RWPE1 (cell line): Measurements from ENCODE around the gene CD63.

Source experiments
- CTCF ChIA-PET: fragments of 350-600 bp; sonication (Branson Sonifier 250); formaldehyde crosslinking; extraction: SDS; loops from one replicate; lab custom pipeline; 2021; lab: Yijun Ruan, JAX
- POLR2A ChIA-PET: fragments of 400-600 bp; formaldehyde crosslinking; extraction: SDS; loops from one replicate; lab custom pipeline; 2020; ENCODE audit warnings: antibody characterized with exemption; ENCODE audit not compliant: low non-redundant PET; lab: Yijun Ruan, JAX
- DNase-seq: peaks from one replicate; pipeline ENCODE4 v3.0.0; 2012; ENCODE audit warnings: low spot score
- H3K27ac ChIP-seq: fragments of 450-650 bp; 2 replicates; pipeline ENCODE4 v1.5.1; 2017
- CTCF ChIP-seq: fragments of 450-650 bp; conservative IDR thresholded peaks from 2 replicates; pipeline ENCODE4 v1.5.1; 2017; ENCODE audit warnings: low read depth, mild to moderate bottlenecking

CD63 gene

GRCh38 chr12:55728186-55728938 lies 447 bp downstream of the CD63 start:
- ChIA-PET CTCF (interaction anchor here (0.6 kb wide), 1 partner anchor 55 kb away, joined by 5 read pairs; no protein-coding TSS in a partner anchor), POLR2A (no interaction called here)
- H3K27ac ChIP-seq: peak overlapping the region; percentile 99
- TF ChIP-seq CTCF: no peak
- DNase-seq: peak; percentile 55

- TF ChIP-seq CTCF: no peak
- peak overlapping the region; percentile 99 for H3K27ac ChIP-seq
- ChIA-PET POLR2A (no interaction called here), CTCF (interaction anchor here (0.6 to 0.7 kb wide), 2 partner anchors 55 to 108 kb away, joined by 5 read pairs; no protein-coding TSS in a partner anchor)
- DNase-seq: no peak
These were observed 1.1 kb downstream of the CD63 start for GRCh38 chr12:55727643-55728185.

- POLR2A ChIA-PET: no interaction called here
- CTCF ChIA-PET: interaction anchor here (0.7 kb wide), 1 partner anchor 107 kb away, joined by 5 read pairs; no protein-coding TSS in a partner anchor
- TF ChIP-seq CTCF: no peak
- H3K27ac ChIP-seq: peak overlapping the region; percentile 99
- no peak for DNase-seq
These were observed 1.8 kb downstream of the CD63 start for GRCh38 chr12:55726971-55727370.

- H3K27ac ChIP-seq: peak overlapping the region; percentile 99
- TF ChIP-seq CTCF: no peak
- no peak for DNase-seq
- CTCF ChIA-PET: interaction anchor here (1.3 kb wide), 1 partner anchor 12 kb away, joined by 11 read pairs; no protein-coding TSS in a partner anchor
- POLR2A ChIA-PET: no interaction called here
These were observed 3.3 kb downstream of the CD63 start for GRCh38 chr12:55725556-55725955.

- TF ChIP-seq CTCF: 0 out of 2 replicates have a peak, but pooled peaks have one; percentile 4
- ChIA-PET CTCF (interaction anchor here (0.6 to 1.3 kb wide), 3 partner anchors 13 to 420 kb away, joined by 3 to 11 read pairs (median 3); no protein-coding TSS in a partner anchor), POLR2A (interaction anchor here (0.6 kb wide), 1 partner anchor 43 kb away, joined by 3 read pairs; no protein-coding TSS in a partner anchor)
- DNase-seq: no peak
- H3K27ac ChIP-seq: peak overlapping the region; percentile 99
These were observed 3.9 kb downstream of the CD63 start for GRCh38 chr12:55724940-55725309.

GRCh38 chr12:55724226-55724939 lies 4.4 kb downstream of the CD63 start:
- TF ChIP-seq CTCF: peak; percentile 73
- CTCF ChIA-PET: interaction anchor here (0.6 to 1.3 kb wide), 3 partner anchors 13 to 420 kb away, joined by 3 to 11 read pairs (median 3); no protein-coding TSS in a partner anchor
- H3K27ac ChIP-seq: peak overlapping the region; percentile 99
- POLR2A ChIA-PET: interaction anchor here (0.6 kb wide), 1 partner anchor 44 kb away, joined by 3 read pairs; no protein-coding TSS in a partner anchor
- no peak for DNase-seq
